T1000 (cell line): ENCODE results near the gene KRT25.

Experiments
- DNase-seq: peaks from one replicate; lab custom pipeline; 2025; ENCODE audit warnings: mixed read lengths; lab: John Stamatoyannopoulos, UW

The KRT25 gene

GRCh38 chr17:40755231-40755630, at the start of gene KRT25:
TSS of gene KRT25 (minus strand) at chr17:40755331. CDS start at chr17:40755271, 60 bp downstream.
- no peak for DNase-seq

- peak; percentile 61 for DNase-seq
These were observed 48.5 kb upstream of the KRT25 start for GRCh38 chr17:40803617-40804082.

- no peak for DNase-seq
These were observed 46.0 kb upstream of the KRT25 start for GRCh38 chr17:40801157-40801556.

DNA sequence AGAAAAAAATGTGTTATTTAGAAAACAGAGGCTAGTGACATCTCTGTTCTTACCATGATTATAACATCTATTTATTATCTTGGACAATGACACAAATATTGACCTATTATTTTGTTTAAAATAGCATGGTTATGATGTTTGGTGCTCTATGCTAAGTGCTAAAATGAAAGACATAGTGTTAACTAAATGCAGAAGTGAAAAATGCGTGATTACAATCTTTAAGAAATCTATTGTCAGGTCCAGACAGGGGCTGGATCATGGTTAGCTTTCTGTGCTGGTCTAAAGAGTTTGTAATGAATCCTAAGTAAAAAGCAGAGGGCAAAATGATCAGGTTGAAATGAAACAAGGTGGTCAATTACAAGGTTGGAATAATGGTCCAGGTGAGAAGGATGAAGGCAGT, 45.2 kb upstream of the KRT25 start:
- DNase-seq, result no peak

GRCh38 chr17:40799859-40800258, 44.7 kb upstream of the KRT25 start, which contains the start of gene KRT28:
TSS of gene KRT28 (minus strand) at chr17:40799959. CDS start at chr17:40799893, 66 bp downstream.
- no peak for DNase-seq

DNA sequence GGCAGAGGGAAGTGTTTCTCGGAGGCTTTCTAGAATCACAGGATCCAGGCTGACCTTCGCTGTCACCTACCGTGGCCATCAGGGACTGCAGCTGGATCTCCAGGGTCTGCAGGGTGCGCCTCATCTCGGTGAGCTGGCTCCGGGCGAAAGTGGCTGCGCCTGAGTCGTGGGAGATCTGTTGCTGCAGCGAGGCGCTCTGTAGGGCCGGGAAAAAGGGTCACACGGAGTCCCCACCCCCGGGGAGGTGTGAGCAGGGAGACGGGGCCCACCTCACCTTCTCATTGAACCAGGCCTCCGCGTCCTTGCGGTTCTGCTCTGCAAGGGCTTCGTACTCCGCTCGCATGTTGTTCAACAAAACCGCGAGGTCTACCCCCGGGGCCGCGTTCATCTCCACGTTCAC, 41.7 kb upstream of the KRT25 start:
- no peak for DNase-seq

GRCh38 chr17:40795019-40795667, 40.0 kb upstream of the KRT25 start:
- DNase-seq, result no peak

DNA sequence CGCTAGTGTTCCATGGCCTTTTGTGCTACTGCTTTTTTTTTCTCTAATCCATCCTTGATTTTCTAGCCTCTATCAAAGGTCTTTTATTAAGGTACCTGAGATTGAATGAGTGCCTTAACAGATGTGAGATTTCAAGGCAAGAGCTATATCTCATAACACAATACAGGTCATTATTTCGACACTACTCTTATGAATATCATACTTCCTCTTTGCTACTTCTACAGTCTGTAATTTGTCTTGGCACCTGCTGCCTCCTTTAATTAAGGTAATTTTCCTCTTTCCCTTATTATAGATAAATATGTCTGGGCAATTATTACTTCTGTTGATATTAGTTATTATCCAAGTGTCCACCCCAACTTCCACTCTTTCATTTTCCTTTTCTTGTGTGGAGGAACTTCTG, 39.3 kb upstream of the KRT25 start:
- DNase-seq, result no peak

- DNase-seq, result no peak
These were observed 38.7 kb upstream of the KRT25 start for GRCh38 chr17:40793832-40794231.

- DNase-seq, result no peak
These were observed 36.8 kb upstream of the KRT25 start for GRCh38 chr17:40791787-40792436.

DNA sequence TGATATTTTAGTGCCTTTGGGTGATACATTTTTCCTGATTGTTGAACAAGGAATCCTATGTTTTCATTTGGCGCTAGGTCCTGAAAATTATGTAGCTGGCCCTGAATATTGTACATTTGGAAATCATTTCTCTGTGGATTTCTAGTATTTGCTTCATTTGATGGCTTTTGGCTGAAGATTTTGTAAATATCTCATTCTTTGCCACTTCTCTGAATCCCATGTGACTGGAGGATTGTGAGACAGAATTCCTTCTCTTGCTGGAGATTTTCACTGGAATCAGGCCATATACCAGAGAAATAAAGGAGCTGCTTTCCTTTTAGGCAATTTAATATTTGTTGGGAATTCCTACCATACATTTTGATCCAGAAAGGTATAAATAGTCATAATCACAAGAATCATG, 36.0 kb upstream of the KRT25 start:
- DNase-seq, result no peak

- DNase-seq, result no peak
These were observed 27.3 kb upstream of the KRT25 start, which contains the start of gene KRT27 for GRCh38 chr17:40782450-40782849. TSS of gene KRT27 (minus strand) at chr17:40782550. CDS start at chr17:40782493, 57 bp downstream.

- no peak for DNase-seq
These were observed 24.2 kb upstream of the KRT25 start for GRCh38 chr17:40779181-40779909.

DNA sequence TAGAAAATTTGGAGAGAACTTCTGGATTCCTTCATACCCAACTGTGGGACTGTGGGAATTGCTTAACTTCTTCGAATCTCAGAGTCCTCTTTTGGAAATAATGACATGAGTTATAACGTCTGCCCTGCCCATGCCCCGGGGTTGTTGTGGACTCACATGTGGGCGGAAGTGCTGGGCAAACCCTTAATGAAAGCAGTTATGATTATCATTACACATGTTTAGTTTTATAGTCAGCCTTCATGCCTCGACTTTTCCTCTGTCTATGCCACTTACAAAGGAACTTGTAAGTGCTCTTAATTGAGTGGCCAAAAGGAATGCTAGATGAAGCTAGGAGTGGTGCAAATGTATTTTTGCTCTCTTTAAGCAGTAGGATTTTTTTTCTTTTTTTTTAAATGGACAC, 23.3 kb upstream of the KRT25 start:
- DNase-seq, result no peak

DNA sequence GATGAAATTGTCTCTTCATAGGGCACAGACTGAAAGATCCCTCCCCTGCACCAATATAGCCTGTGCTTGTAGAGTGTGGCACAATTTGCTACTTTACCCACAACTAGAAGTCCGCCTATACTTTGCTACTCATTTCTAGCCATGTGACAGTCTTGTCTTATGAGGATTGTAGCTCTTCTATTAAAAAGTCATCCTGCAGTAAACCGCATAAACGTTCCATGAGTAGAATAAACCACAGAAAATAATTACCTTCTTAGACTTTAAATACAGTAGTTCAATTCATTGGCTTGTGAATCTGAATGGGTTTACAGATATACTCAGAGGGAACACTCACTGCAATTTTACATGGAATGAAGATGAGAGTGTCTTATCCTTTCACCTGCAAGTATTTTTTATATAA, 22.8 kb upstream of the KRT25 start:
- DNase-seq, result no peak

DNA sequence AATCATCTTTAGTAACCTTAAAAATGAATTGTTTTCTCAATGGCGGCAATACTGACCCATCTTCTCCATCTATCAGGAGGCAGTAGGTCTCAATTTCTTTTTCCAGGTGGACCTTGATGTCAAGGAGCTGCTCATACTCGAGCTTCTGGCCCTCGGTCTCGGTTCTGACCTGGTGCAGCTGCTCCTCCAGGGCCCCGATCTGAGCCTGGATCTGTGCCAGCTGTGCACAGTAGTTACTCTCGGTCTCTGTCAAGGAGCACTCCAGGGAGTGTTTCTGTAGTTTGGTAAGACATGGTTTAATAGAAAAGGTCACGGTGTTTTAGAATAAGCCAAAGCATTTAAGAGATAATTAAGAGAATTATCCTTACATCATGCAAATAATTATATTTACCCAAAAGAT, 22.3 kb upstream of the KRT25 start:
- DNase-seq, result no peak

- DNase-seq, result no peak
These were observed 20.8 kb upstream of the KRT25 start for GRCh38 chr17:40775945-40776344.

DNA sequence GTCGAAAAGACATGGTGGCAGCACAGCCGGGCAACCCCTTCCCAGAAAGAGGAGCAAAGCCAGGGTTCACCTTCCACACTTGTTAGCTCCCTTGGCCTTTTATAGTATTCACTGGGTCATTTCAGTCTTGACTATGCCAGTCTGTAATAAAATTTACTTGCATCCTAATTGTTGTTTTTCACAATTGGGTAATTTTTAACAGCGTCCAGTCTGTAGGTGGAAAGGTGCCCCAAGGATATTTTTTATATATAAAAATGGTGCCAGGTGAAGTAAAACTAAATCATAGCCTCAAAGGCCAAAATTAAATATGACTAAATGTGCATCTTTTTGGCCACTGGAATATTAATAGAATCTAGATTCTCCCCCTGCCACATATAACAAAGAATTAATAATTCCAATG, 17.0 kb upstream of the KRT25 start, which contains the start of gene KRT26:
KRT26 (minus strand) TSS at position 101 of the 400 bp plus-strand sequence; CDS start at position 13, 88 bp downstream.
- DNase-seq, result no peak

DNA sequence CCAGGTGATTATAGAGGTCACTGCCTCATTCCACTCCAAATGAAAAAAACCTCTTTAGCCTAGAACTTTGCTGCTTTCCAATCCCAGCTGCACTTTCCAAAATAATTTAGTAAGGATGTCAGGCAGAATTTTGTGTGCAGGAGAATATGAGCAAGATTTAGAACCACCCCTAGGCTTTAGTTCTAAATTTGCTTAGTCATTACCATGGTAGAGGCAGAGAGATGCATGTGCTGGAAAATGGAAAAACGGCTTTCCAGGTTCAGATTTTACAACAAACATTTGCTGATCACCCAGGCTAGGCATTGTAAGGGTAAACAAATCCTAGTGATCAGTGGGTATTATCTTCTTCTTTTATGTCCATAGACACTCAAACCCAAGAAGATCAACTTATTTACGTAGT, 10.5 kb upstream of the KRT25 start:
- DNase-seq, result no peak

DNA sequence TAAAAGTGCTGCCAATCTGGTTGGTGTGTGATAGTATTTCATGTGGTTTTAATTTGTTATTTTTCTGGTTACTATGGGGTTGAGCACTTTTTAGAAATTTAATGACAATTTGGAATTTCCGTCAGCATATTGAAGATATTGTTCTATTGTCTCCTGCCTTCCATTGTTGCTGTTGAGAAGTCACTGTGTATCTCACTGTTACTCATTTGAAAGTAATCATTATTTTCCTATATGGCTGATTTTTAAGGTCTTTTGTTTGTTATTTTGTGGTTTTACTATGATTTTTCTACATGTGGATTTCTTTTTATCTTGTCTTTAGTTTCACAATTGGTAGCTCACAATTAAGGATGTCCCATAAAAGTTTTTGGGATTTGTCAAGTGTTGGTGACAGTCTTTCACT, 8.6 kb upstream of the KRT25 start:
- no peak for DNase-seq

- no peak for DNase-seq
These were observed 5.2 kb upstream of the KRT25 start for GRCh38 chr17:40760105-40761016.

- DNase-seq, result no peak
These were observed 1.3 kb downstream of the KRT25 start for GRCh38 chr17:40753804-40754203.
